Kidney epithelial cell (primary cell): ENCODE measurements around the gene PPP2R2C. TPM values are rescaled to one million over a fixed set of nuclear protein-coding genes. Genes with fewer than 3 reads are reported as not detected.

Experiments used
- DNase-seq: peaks from one replicate; pipeline ENCODE4 v3.0.0-alpha.2; 2010; ENCODE audit warnings: low read depth
- H3K27me3 ChIP-seq: 2 replicates; pipeline ENCODE4 v1.6.0; 2011; ENCODE audit warnings: low read length; ENCODE audit not compliant: control insufficient read depth, insufficient read depth
- H3K36me3 ChIP-seq: 2 replicates; pipeline ENCODE4 v1.5.1; 2011; ENCODE audit warnings: low read length; ENCODE audit not compliant: control insufficient read depth, insufficient read depth
- H3K4me3 ChIP-seq: 2 replicates; pipeline ENCODE4 v1.5.1; 2011; ENCODE audit warnings: low read depth, mild to moderate bottlenecking, control low read depth, low read length
- CTCF ChIP-seq: IDR thresholded peaks from 2 replicates; pipeline ENCODE4 v1.5.1; 2011; ENCODE audit warnings: mild to moderate bottlenecking, moderate library complexity, low read length, control low read depth, inconsistent platforms; ENCODE audit not compliant: insufficient read depth, poor library complexity, severe bottlenecking
- total RNA-seq: library from RNA; depleted of rRNA; stranded (reverse); fragments of >200 nt; gene quantifications from 2 replicates; pipeline ENCODE4 v1.2.3, GENCODE V29; 2015

PPP2R2C gene
- total RNA-seq, 1 donor from 2014 or later, result not detected

GRCh38 chr4:6369924-6370645 is 102.3 kb downstream of the PPP2R2C start:
- H3K4me3 ChIP-seq, result no peak overlapping the region
- no peak for TF ChIP-seq CTCF
- no peak for DNase-seq
- peaks cover 2% of the 10 kb centered on the region for H3K27me3 ChIP-seq
- H3K36me3 ChIP-seq, result no peaks in the 10 kb centered on the region

GRCh38 chr4:6369511-6369910 is 102.9 kb downstream of the PPP2R2C start:
- peaks cover 2% of the 10 kb centered on the region for H3K27me3 ChIP-seq
- H3K36me3 ChIP-seq, result no peaks in the 10 kb centered on the region
- DNase-seq, result no peak
- H3K4me3 ChIP-seq, result no peak overlapping the region
- TF ChIP-seq CTCF, result no peak

GRCh38 chr4:6369035-6369434 is 103.4 kb downstream of the PPP2R2C start:
- no peak for DNase-seq
- H3K36me3 ChIP-seq, result no peaks in the 10 kb centered on the region
- no peak for TF ChIP-seq CTCF
- peaks cover 2% of the 10 kb centered on the region for H3K27me3 ChIP-seq
- H3K4me3 ChIP-seq, result no peak overlapping the region

GRCh38 chr4:6368601-6369000 is 103.8 kb downstream of the PPP2R2C start:
- Histone ChIP-seq H3K27me3 (peaks cover 2% of the 10 kb centered on the region), H3K4me3 (no peak overlapping the region), H3K36me3 (no peaks in the 10 kb centered on the region)
- TF ChIP-seq CTCF, result no peak
- DNase-seq, result no peak

- peaks cover 2% of the 10 kb centered on the region for H3K27me3 ChIP-seq
- no peaks in the 10 kb centered on the region for H3K36me3 ChIP-seq
- no peak for DNase-seq
- TF ChIP-seq CTCF, result no peak
- no peak overlapping the region for H3K4me3 ChIP-seq
Observed at GRCh38 chr4:6368096-6368495, 104.3 kb downstream of the PPP2R2C start.

GRCh38 chr4:6367371-6367851 is 105.0 kb downstream of the PPP2R2C start:
- peaks cover 2% of the 10 kb centered on the region for H3K27me3 ChIP-seq
- DNase-seq, result no peak
- H3K36me3 ChIP-seq, result no peaks in the 10 kb centered on the region
- H3K4me3 ChIP-seq, result no peak overlapping the region
- no peak for TF ChIP-seq CTCF
